GM12872 (cell line): ENCODE data around the gene KCNJ14.

Source experiments
- TF ChIP-seq, protein P1 (sequence below): IDR thresholded peaks from 3 replicates; pipeline ENCODE4 v1.5.1; 2011; ENCODE audit warnings: low read depth, mild to moderate bottlenecking, low read length, moderate library complexity; ENCODE audit not compliant: insufficient read depth

The KCNJ14 gene

DNA sequence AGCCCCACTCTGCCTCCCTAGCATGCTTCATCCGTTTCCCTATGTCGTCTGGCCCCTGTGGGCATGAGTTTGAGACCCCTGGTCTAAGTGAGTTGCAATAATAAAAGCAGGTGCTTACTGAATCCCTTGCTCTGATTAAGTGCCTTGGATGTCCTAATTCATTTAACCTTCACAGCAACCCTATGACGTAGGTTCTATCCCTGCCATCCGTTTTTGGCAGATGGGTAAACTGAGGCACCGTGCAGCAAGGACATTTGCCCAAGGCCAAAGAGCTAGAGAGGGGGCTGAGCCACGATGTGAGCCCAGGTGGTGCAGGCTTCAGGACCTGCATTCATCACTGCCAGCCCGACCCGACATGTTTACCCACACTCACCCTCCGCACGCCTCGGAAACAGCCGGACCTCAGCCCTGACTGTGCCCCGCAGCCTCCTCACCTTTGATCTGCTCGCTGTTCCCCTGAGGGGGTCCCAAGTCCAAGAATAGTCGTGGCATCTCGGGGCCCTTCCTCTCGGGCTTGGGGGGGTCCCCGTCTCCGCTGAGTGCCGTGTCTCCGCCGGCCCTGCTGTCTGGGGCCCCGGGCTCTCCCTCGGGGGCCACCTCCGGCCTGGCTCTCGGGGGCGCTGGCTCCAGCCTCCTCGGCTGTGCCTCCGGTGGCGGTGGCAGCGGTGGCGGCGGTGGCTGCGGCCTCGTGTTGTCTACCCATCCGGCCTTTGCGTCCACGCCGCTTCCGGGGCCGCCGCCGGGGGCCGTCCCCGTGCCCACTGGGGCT is 41.8 kb downstream of the KCNJ14 start:
- TF ChIP-seq, protein P1, sequence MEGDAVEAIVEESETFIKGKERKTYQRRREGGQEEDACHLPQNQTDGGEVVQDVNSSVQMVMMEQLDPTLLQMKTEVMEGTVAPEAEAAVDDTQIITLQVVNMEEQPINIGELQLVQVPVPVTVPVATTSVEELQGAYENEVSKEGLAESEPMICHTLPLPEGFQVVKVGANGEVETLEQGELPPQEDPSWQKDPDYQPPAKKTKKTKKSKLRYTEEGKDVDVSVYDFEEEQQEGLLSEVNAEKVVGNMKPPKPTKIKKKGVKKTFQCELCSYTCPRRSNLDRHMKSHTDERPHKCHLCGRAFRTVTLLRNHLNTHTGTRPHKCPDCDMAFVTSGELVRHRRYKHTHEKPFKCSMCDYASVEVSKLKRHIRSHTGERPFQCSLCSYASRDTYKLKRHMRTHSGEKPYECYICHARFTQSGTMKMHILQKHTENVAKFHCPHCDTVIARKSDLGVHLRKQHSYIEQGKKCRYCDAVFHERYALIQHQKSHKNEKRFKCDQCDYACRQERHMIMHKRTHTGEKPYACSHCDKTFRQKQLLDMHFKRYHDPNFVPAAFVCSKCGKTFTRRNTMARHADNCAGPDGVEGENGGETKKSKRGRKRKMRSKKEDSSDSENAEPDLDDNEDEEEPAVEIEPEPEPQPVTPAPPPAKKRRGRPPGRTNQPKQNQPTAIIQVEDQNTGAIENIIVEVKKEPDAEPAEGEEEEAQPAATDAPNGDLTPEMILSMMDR, result no peak

DNA sequence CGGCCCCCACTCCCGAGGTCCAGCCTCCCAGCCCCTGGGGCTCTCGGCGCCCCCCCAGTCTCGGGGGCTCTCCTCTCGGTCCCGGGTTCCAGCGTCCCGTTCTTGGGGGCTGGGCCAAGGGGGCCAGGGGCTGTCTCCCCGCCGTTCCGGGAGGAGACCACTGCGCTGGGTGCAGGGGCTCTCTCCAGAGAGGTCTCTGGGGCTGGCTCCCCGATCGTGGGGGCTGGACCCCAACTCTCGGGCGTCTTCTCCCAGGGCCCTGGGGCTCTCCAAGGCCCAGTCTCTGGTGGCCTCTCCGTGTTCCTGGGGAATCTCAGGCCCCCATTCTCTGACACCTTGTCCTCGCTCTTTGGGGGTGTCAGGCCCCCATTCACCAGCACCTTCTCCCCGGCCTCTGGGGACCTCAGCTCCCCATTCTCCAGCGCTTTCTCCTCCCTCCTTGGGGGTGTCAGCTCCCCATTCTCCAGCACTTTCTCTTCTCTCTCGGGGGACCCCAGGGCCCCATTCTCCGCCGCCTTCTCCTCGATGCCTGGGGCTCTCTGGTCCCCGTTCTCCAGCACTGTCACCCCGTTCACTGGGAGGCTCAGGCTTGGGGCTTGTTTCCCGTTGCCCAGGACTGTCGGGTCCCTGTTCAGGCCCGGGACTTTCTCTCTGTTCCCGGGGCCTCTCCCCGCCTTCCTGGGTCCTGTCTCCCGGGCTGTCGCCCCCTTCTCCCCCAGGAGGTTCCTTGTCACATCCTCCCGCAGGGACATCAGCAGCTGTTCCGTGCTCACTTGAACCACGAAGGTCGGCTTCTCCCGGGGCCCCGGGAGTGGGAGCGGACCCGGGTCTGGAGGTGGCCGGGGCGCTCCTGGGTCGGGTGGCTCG is 42.6 kb downstream of the KCNJ14 start:
- TF ChIP-seq, protein P1, result no peak

DNA sequence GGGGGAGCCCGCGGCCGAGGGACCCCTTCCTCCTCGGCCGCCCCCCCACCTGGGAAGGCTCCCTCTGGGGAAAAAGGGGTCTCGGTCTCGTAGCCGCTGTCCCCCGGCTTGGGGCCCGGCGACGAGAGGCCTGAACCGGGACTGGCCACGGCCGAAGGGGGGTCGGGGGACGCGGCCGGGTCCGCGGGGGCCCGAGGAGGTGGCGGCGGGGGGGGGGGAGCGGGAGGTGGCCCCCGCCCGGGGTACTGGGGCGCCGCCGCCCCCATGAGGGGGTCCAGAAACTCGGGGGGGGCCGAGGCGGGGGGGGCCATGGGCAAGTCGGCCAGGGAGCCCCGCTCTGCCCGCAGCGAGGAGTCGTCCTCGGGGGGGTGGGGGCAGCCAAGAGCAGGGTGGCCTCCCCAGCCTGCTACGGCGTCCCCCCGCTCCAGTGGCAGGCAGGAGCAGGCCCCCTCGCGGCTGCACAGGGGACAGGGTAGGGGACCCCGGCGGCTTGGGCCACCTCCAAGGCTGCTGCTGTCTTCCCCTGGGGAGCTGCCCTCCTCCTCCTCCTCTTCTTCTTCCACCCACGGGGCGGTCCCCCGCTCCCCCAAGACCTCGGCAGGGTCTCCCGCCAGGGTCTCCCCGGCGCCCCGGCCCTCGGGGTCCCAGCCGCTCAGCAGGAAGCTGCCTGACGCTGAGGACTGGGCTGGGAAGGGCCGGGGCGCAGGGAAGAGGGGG is 43.4 kb downstream of the KCNJ14 start:
- TF ChIP-seq, protein P1, result no peak

DNA sequence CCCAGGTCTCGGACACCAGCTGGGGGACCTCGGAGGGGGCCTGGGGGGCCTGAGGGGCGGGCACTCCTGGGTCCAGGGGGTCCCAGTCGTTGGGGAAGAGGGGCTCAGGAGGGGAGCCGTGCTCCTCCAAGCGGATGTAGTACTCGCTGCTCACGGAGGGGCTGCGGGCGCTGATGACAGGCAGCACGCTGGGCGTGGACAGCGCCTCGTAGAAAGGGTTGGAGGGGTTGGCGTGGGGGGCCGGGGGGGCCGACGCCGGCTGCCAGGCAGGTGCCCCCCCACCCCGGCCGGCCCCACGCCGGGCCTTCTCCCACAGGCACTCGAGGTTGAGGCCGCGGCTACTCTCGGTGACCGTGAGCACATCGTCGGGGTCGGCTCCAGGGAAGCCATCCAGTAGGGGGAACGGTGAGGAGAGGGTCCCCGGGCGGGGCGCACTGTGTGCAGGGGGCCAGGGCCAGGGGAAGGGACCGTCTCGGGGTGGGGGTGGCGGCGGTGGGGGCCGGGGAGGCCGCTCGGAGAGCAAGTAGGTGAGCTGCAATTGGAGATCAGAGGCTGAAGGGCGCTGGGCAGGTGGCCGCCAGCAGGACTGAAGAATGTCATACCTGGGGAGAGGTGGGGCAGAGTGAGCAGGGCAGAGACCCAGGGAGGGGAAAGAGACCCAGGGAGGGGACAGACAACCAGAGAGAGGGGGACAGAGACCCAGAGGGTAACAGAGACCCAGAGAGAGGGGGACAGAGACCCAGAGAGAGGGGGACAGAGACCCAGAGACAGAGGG is 44.1 kb downstream of the KCNJ14 start:
- TF ChIP-seq, protein P1, result no peak

DNA sequence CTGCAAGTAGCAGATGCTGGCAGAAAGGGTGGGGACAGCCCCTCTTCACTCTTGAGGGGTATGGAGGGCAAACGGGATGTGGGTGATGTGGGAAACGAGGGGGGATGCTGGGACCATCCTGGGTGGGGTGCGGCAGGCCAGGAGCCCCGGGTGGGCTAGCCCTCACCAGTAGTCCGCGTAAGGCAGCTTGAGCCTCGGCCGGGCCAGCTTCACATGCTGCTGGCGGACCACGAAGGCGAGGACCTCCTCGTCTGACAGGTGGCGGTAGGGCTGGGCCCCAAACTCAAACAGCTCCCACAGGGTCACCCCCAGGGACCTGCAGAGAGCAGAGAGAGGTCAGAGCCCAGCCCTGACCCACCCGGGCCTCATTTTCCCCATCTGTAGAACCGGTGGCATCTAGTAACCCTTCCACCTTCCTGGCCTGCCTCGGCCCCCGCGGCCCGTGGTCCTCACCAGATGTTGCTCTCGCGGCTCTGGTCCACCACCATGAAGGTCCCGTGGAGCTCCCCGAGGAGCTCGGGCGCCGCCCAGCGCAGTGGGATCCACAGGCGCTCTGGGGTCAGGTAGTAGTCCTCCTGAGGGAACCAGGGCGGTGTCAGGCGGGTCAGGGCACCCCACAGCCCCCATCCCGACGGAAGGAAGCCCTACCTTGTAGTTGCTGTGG is 45.6 kb downstream of the KCNJ14 start:
- TF ChIP-seq, protein P1, result no peak

DNA sequence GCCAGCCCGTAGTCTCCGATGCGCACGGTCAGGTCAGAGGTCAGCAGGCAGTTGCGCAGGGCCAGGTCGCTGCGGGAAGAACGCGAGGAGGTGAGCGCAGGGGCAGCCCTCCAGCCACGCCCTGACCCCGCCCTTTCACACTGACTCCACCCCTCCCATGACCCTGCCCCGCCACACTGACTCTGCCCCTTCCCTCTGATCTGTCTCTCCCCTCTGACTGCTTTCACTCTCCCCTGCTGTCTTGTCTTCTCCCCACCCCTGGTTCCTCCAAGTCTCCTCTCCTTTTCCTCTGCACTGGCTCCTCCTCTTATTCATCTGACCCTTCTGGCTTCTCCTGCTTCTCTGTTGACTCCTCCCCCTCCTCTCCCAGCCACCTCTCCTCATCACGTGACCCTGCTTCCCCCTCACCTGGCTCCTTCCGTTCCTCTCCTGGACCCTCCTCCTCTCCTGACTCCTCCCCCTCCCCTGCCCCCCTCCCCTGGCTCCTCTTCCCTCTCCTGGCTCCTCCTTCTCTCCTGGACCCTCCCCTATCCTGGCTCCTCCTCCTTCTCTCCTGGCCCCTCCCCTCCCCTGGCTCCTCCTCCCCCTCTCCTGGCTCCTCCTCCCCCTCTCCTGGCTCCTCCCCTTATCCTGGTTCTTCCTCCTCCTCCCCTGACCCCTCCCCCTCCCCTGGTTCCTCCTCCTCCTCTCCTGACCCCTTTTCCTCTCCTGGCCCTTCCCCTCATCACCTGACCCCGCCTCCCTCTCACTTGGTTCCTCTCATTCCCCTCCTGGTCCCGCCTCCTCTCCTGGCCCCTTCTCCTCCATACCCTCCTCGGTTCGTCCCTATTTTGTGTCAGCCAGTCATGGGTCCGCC is 46.3 kb downstream of the KCNJ14 start:
- TF ChIP-seq, protein P1, result no peak
